Sciatic nerve (tissue), 2 donors: Measurements from ENCODE around the gene UBE2QL1. TPM values are rescaled to one million over a fixed set of nuclear protein-coding genes. Genes with fewer than 3 reads are reported as not detected.

Source experiments
- ATAC-seq: fragments of 200-7000 bp; cut with Tn5 transposase; one replicate; pipeline ENCODE4 v1.9.1; 2020; ENCODE audit warnings: mild to moderate bottlenecking, moderate library complexity
- DNase-seq: peaks from one replicate; pipeline ENCODE4 v3.0.0-alpha.2; 2020; ENCODE audit warnings: low spot score
- intact Hi-C: fragments of 100-400 bp; cut with DNase I; formaldehyde crosslinking; loops from one replicate; pipeline ENCODE4 v1.14.2; 2022
- total RNA-seq: library from RNA; stranded (reverse); fragmentation: NEBNext Ultra II Directional; extraction: Animal tissue kit (Norgen Biotek cat#: 25700); gene quantifications from one replicate; pipeline ENCODE4 v1.2.1, GENCODE V29; 2021
- donor health status: DM: no; HTN: no; CAD: no.
- donor health status: DM: no; HTN: no; CAD: no.

UBE2QL1 gene, protein sequence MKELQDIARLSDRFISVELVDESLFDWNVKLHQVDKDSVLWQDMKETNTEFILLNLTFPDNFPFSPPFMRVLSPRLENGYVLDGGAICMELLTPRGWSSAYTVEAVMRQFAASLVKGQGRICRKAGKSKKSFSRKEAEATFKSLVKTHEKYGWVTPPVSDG
- total RNA-seq = 0.94 TPM

DNA sequence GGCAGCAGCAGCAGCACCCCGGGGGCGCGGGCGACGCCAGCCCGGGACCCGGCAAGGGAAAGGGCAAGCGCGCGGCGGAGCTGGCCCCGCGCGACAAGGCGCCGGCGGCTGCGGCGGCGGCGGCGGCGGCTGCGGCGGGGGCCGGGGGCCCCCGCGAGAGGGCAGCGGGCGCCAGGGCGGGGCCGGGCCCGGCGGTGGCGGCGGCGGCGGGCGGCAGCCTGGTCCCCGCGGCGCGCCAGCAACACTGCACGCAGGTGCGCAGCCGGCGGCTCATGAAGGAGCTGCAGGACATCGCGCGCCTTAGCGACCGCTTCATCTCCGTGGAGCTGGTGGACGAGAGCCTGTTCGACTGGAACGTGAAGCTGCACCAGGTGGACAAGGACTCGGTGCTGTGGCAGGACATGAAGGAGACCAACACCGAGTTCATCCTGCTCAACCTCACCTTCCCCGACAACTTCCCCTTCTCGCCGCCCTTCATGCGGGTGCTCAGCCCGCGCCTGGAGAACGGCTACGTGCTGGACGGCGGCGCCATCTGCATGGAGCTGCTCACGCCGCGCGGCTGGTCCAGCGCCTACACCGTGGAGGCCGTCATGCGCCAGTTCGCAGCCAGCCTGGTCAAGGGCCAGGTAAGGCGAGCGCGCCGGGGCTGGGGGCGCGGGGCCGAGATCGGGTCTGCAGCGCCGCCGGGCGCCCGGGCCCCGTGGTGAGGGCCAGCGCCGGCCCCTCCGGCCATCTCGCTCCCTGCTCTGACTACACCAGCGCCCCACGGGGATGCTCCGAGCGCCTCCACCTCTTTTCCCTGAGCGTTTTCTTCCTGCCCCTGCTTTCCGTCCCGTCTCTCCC lies at the start of gene UBE2QL1:
TSS of gene UBE2QL1 (plus strand) at position 238 of the 843 bp plus-strand sequence. CDS start at position 273, 35 bp downstream.
- intact Hi-C loops = no loop called here
- no peak for DNase-seq
- no peak for ATAC-seq

GRCh38 chr5:6399980-6400910 lies 48.4 kb upstream of the UBE2QL1 start:
- intact Hi-C loops = no loop called here
- ATAC-seq (no peak), DNase-seq (no peak)

GRCh38 chr5:6401410-6401809 lies 47.2 kb upstream of the UBE2QL1 start:
- ATAC-seq (no peak), DNase-seq (no peak)
- intact Hi-C loops = no loop called here

GRCh38 chr5:6402939-6403338 lies 45.7 kb upstream of the UBE2QL1 start:
- ATAC-seq (no peak), DNase-seq (no peak)
- intact Hi-C loops = no loop called here

DNA sequence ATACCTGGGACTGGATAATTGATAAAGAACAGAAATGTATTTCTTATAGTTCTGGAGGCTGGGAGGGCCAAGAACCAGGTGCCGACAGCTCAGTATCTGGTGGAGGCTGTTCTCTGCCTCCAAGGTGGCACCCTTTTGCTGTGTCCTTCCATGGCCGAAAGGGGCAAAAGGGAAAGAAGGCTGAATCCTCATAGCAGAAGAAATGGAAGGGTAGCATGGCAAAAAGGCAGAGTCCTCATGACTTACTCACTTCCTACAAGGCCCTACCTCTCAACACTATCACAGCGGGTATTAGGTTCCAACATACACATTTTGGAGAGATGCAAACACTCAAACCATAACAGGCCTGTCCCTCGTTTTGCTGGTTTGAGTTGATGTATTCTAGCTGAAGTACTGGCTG lies 45.2 kb upstream of the UBE2QL1 start:
- DNase-seq (no peak), ATAC-seq (no peak)
- intact Hi-C loops = no loop called here

GRCh38 chr5:6404129-6404528 lies 44.5 kb upstream of the UBE2QL1 start:
- ATAC-seq (no peak), DNase-seq (no peak)
- intact Hi-C loops = no loop called here

GRCh38 chr5:6405591-6405990 lies 43.1 kb upstream of the UBE2QL1 start:
- DNase-seq (no peak), ATAC-seq (no peak)
- intact Hi-C loops = no loop called here

GRCh38 chr5:6407558-6408259 lies 41.0 kb upstream of the UBE2QL1 start:
- intact Hi-C loops = no loop called here
- no peak for ATAC-seq
- DNase-seq = no peak

GRCh38 chr5:6408260-6408596 lies 40.4 kb upstream of the UBE2QL1 start:
- ATAC-seq (no peak), DNase-seq (no peak)
- intact Hi-C loops = no loop called here

DNA sequence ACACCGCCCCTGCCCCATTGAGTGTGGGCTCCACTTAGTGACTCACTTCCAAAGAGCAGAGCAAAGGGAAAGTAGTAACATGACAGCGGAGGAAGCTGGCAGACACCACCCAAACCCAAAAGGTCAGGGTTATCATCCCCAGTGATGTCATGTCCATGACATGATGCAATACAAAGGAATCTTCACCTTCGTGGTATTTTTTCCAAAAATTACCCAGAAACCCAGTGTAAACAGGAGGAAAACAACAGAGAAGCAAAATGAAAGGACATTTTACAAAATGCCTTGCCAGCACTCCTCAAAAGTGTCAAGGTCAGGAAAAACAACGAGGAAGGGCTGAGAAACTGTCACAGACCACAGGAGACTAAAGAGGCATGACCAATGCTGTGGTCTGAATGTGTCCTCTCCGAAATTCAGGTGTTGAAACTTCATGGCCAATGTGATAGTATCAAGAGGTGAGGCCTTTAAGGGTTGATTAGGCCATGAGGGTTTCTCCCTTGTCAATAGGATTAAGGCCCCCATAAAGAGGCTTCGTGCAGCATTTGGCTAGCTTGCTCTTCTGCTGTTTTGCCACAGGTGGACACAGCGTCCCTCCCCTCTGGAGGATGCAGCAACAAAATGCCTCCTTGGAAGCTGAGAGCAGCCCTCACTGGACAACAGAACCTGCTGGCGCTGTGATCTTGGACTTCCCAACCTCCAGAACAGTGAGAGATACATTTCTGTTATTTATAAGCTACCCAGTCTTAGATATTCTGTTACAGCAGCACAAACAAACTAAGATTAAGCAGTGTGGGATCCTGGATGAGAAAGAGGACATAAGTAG lies 39.8 kb upstream of the UBE2QL1 start:
- intact Hi-C loops = no loop called here

DNA sequence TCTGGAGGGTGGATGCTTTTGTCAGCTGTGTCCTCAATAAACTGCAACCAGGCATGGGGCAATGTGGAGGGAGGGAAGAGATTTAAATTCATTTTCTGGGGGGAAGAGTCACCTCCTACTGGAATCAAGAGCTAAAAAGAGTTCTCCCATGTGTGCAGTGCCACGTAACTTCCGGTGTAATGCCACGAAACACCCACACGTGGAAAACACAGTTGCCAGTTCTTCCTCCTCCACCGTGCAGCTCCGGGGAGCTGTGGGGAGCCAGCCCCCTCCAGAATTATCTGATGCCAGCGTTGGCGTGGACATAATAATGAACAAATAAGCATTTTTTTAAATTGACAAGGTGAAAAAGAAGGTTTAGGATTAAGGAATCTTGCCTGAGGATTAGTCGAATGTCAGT lies 38.2 kb upstream of the UBE2QL1 start:
- DNase-seq (no peak), ATAC-seq (no peak)
- intact Hi-C loops = no loop called here

More for the DNA sequence above, 39.8 kb upstream of the UBE2QL1 start:
- DNase-seq (no peak), ATAC-seq (no peak)

DNA sequence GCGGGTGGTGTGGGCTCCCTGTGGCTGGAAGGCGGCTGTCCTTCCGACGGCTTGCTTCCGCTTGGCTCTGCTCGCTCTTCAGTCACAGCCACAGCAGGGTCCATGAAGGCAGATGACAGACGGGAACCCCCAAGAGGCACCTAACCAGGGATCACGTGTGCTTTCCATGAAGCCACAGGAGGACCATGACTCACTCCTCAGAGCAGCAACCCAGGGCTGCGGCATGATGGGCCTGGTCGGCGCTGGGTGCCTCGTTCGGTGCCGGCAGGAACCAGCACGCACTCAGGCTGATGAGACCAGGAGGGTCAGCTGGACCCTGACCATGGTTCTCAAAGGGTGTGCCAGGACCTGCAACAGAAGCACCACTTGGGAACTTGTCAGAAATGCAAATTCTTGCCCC lies 37.5 kb upstream of the UBE2QL1 start:
- intact Hi-C loops = no loop called here
- ATAC-seq (no peak), DNase-seq (no peak)

GRCh38 chr5:6412811-6413210 lies 35.8 kb upstream of the UBE2QL1 start:
- ATAC-seq (no peak), DNase-seq (no peak)
- intact Hi-C loops = no loop called here

- ATAC-seq (no peak), DNase-seq (no peak)
- intact Hi-C loops = no loop called here
Observed at GRCh38 chr5:6417657-6418056, 31.0 kb upstream of the UBE2QL1 start.

GRCh38 chr5:6418679-6419276 lies 29.9 kb upstream of the UBE2QL1 start:
- ATAC-seq = no peak
- intact Hi-C loops = no loop called here
- DNase-seq = no peak

DNA sequence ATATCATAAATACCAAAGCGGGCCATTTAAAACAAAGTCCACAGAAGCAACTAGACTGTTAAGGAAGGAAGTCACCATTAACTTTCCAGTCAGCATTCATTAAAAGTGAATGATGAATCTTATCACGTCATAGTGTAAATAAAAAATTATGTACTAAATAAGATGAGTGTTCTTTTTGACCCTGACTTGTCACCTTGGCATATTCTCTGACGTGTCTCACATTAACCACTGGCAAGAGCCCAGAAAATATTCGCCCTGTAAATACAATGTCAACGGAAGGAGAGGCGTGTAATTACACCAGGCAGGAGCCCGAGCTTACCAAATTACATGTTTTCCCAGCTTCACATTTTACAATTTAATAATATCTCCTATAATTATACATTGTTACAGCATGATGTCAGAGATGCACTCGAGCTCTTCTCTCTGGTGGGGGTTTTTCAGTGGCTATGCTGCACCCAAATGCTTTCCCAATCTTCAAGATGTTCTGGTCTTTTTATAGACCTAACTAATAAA lies 29.3 kb upstream of the UBE2QL1 start:
- no peak for DNase-seq
- ATAC-seq = no peak
- intact Hi-C loops = no loop called here

- intact Hi-C loops = no loop called here
- ATAC-seq = no peak
Observed at GRCh38 chr5:6423327-6424109, 25.1 kb upstream of the UBE2QL1 start.

More at GRCh38 chr5:6423327-6424109, 25.1 kb upstream of the UBE2QL1 start:
- DNase-seq = no peak
